ENCODE measurements around the gene RBBP8. TPM values are rescaled to one million over a fixed set of nuclear protein-coding genes. Genes with fewer than 3 reads are reported as not detected.
"Not testable (repeated sequence)": the region's sequence is repeated elsewhere in the genome, so short reads cannot be mapped to it uniquely, and the experiment has no call there.

Gene RBBP8
- total RNA-seq, 1 donor from 2014 or later = 19.3 TPM

- no peak for DNase-seq (ENCODE audit: extremely low spot score, unreplicated experiment)
- Mint-ChIP-seq H3K4me3 (ENCODE audit: unreplicated experiment) (no peak overlapping the region), H3K36me3 (ENCODE audit: unreplicated experiment) (peaks cover 24% of the 10 kb centered on the region), H3K9me3 (ENCODE audit: unreplicated experiment) (no peaks in the 10 kb centered on the region), H3K27ac (ENCODE audit: unreplicated experiment) (no peak overlapping the region), H3K27me3 (ENCODE audit: unreplicated experiment) (no peaks in the 10 kb centered on the region), H3K4me1 (ENCODE audit: unreplicated experiment) (peaks cover 3% of the 10 kb centered on the region)
- TF ChIP-seq CTCF (IDR thresholded peaks at IDR 0.05) = no peak
These were observed 18.7 kb downstream of the RBBP8 start for GRCh38 chr18:22951823-22952222.

DNA sequence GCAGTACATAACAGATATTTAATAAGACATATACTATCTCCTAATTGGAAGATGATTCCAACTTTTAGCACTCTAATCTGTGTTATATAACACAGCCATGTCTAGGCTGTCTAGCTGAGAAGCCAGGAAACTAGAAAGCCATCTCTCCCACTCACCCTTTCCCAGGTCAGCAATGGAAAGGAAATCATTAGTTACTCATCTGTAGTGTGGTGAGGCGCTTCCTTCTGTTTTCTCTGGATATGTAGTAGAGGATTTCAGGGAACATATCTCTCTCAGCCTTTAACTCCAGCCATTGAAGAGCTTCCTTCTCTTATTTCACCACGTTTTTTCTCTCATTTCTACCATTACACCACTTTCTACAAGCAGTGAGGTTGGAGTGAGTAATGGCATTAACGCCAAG lies 19.4 kb downstream of the RBBP8 start:
- Mint-ChIP-seq H3K4me1 (ENCODE audit: unreplicated experiment) (no peaks in the 10 kb centered on the region), H3K27me3 (ENCODE audit: unreplicated experiment) (no peaks in the 10 kb centered on the region), H3K9me3 (ENCODE audit: unreplicated experiment) (no peaks in the 10 kb centered on the region), H3K36me3 (ENCODE audit: unreplicated experiment) (peaks cover 24% of the 10 kb centered on the region), H3K4me3 (ENCODE audit: unreplicated experiment) (no peak overlapping the region), H3K27ac (ENCODE audit: unreplicated experiment) (no peak overlapping the region)
- no peak for TF ChIP-seq CTCF (IDR thresholded peaks at IDR 0.05)
- no peak for DNase-seq (ENCODE audit: extremely low spot score, unreplicated experiment)

DNA sequence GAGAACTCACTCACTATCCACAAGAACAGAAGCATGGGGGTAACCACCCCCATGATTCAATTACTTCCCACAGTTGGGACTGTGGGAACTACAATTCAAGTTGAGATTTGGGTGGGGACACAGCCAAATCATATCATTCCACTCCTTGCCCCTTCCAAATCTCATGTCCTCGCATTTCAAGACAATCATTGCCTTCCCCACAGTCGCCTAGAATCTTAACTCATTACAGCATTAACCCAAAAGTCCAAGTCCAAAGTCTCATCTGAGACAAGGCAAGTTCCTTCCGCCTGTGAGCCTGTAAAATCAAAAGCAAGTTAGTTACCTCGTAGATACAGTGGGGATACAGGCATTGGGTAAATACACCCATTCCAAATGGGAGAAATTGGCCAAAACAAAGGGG lies 20.9 kb downstream of the RBBP8 start:
- H3K27ac Mint-ChIP-seq (ENCODE audit: unreplicated experiment); H3K4me3 Mint-ChIP-seq (ENCODE audit: unreplicated experiment); H3K9me3 Mint-ChIP-seq (ENCODE audit: unreplicated experiment); H3K4me1 Mint-ChIP-seq (ENCODE audit: unreplicated experiment); DNase-seq (ENCODE audit: extremely low spot score, unreplicated experiment); H3K27me3 Mint-ChIP-seq (ENCODE audit: unreplicated experiment): not testable (repeated sequence)
- H3K36me3 Mint-ChIP-seq (ENCODE audit: unreplicated experiment) = peaks cover 24% of the 10 kb centered on the region

DNA sequence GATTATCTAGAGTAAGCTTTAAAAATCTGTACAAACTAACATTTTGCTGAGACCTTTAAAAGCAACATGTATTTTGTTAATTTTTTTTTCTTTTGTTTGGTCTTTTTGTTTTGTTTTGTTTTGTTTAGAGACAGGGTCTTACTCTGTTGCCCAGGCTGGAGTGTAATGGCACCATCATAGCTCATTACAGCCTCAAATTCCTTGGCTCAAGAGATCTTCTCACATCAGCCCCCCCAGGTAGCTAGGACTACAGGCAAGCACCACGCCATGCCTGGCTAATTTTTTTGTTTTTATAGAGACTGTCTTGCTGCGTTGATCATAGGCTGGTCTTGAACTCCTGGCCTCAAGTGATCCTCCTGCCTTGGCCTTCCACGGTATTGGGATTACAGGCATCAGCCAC lies 23.1 kb downstream of the RBBP8 start:
- no peaks in the 10 kb centered on the region for H3K27me3 Mint-ChIP-seq (ENCODE audit: unreplicated experiment)
- H3K4me1 Mint-ChIP-seq (ENCODE audit: unreplicated experiment) = no peaks in the 10 kb centered on the region
- no peak for DNase-seq (ENCODE audit: extremely low spot score, unreplicated experiment)
- H3K9me3 Mint-ChIP-seq (ENCODE audit: unreplicated experiment) = no peaks in the 10 kb centered on the region
- H3K27ac Mint-ChIP-seq (ENCODE audit: unreplicated experiment) = no peak overlapping the region
- no peak for TF ChIP-seq CTCF (IDR thresholded peaks at IDR 0.05)
- H3K4me3 Mint-ChIP-seq (ENCODE audit: unreplicated experiment) = no peak overlapping the region
- peaks cover 16% of the 10 kb centered on the region for H3K36me3 Mint-ChIP-seq (ENCODE audit: unreplicated experiment)

- peaks cover 10% of the 10 kb centered on the region for H3K36me3 Mint-ChIP-seq (ENCODE audit: unreplicated experiment)
- no peak overlapping the region for H3K27ac Mint-ChIP-seq (ENCODE audit: unreplicated experiment)
- no peaks in the 10 kb centered on the region for H3K27me3 Mint-ChIP-seq (ENCODE audit: unreplicated experiment)
- no peak for DNase-seq (ENCODE audit: extremely low spot score, unreplicated experiment)
- no peak for TF ChIP-seq CTCF (IDR thresholded peaks at IDR 0.05)
- H3K9me3 Mint-ChIP-seq (ENCODE audit: unreplicated experiment) = no peaks in the 10 kb centered on the region
- no peak overlapping the region for H3K4me3 Mint-ChIP-seq (ENCODE audit: unreplicated experiment)
- H3K4me1 Mint-ChIP-seq (ENCODE audit: unreplicated experiment) = peaks cover 2% of the 10 kb centered on the region
These were observed 28.0 kb downstream of the RBBP8 start for GRCh38 chr18:22961156-22961555.

GRCh38 chr18:22962004-22962403 lies 28.9 kb downstream of the RBBP8 start:
- H3K4me1 Mint-ChIP-seq (ENCODE audit: unreplicated experiment) = peaks cover 2% of the 10 kb centered on the region
- H3K27me3 Mint-ChIP-seq (ENCODE audit: unreplicated experiment) = no peaks in the 10 kb centered on the region
- no peak overlapping the region for H3K27ac Mint-ChIP-seq (ENCODE audit: unreplicated experiment)
- no peaks in the 10 kb centered on the region for H3K9me3 Mint-ChIP-seq (ENCODE audit: unreplicated experiment)
- DNase-seq (ENCODE audit: extremely low spot score, unreplicated experiment) = no peak
- peaks cover 8% of the 10 kb centered on the region for H3K36me3 Mint-ChIP-seq (ENCODE audit: unreplicated experiment)
- no peak overlapping the region for H3K4me3 Mint-ChIP-seq (ENCODE audit: unreplicated experiment)
- no peak for TF ChIP-seq CTCF (IDR thresholded peaks at IDR 0.05)

All from osteocyte (in vitro differentiated cells).